GM18951 (cell line): ENCODE measurements around the gene CYP1A2.

Experiments used
- POLR2A ChIP-seq: IDR thresholded peaks from 4 replicates; pipeline ENCODE4 v1.6.1; 2011; ENCODE audit warnings: mild to moderate bottlenecking; ENCODE audit not compliant: insufficient read length, insufficient read depth; ENCODE audit errors: extremely low read depth
- in situ Hi-C: fragments of 300-500 bp; cut with MboI; formaldehyde crosslinking; loops from one replicate; pipeline ENCODE4 v1.12.0; 2022; ENCODE audit warnings: low sequenced_read_pairs, mixed read lengths, inconsistent platforms; ENCODE audit not compliant: unreplicated experiment

CYP1A2 gene

DNA sequence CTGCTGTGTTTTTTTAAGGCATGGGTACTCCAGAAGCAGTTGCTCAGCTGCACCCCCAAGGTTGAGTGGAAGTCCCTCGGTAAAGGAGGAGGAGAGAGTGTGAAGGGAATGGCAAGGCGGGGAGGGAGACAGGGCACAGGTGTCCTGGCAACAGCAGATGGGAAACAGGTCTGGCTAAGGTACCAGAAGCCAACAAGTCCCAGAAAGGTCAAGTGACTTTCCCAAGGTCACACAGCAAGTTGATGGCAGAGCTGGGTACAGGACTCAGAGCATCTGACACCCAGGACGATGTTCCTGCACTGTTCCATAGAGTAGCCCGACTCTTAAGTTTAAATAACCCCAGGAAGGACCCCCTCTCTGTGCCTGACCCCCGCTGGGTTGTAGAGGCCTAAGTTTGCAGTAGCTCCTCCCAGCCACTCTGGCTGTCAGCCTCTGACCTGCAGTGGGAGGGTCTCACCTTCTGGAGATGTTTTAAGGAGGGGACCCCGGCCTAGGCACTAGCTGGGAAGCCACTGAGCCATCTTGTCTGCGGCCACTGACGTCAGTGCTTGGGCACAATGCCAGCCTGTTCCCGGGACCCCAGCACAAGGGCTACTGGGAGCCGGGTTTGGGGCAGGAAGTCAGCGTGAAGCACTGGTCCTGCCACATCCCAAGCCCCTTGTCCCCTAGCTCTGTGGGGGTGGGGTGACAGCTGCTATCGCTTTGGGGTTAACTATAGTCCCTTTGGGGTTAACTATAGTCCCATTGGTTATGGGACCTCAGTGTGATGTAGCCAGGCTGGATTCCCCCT, 43.8 kb downstream of the CYP1A2 start:
- no peak for TF ChIP-seq POLR2A
- in situ Hi-C loops = no loop called here

DNA sequence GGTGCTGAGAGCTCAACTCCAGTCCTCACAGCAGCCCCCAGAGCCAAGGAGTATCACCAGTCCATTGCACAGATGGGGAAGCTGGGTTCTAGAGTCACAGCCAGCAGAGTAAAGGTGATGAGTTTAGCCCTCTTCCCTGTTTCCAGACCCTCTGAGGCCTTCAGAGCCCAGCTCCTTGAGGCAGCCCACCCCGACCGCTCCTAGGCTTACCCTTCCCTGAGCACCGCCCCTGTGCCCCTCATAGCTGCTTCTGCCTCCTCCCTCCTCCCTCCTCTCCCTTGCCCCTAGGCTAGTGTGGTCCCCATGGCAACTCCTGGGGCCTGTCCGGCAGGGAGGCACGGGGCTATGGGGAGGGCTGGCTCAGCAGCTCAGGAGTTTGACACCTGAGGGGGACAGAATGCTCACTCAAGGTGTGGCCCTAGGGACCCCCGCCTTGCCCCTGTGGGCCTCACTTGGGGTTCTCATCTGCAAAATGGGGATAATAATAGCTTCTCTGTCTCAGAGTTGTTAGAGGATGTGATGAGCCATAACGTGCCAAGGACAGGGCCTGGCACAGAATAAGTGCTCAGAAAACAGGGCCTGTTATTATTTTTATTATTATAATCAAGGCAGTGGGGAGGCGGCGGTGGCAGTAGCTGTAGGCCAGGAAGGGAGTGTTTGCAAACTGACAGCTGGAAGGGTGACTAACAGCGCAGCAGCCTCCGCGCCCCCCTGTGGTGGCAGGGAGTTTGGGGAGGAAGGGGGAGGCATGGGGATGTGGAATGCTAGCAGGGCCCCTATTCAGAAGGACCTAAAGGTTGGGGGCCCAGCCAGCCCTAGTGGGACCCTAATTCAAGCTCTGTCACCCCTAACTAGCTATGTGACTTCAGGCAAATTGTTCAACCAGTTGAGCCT, 44.7 kb downstream of the CYP1A2 start:
- no peak for TF ChIP-seq POLR2A
- in situ Hi-C loops = no loop called here

DNA sequence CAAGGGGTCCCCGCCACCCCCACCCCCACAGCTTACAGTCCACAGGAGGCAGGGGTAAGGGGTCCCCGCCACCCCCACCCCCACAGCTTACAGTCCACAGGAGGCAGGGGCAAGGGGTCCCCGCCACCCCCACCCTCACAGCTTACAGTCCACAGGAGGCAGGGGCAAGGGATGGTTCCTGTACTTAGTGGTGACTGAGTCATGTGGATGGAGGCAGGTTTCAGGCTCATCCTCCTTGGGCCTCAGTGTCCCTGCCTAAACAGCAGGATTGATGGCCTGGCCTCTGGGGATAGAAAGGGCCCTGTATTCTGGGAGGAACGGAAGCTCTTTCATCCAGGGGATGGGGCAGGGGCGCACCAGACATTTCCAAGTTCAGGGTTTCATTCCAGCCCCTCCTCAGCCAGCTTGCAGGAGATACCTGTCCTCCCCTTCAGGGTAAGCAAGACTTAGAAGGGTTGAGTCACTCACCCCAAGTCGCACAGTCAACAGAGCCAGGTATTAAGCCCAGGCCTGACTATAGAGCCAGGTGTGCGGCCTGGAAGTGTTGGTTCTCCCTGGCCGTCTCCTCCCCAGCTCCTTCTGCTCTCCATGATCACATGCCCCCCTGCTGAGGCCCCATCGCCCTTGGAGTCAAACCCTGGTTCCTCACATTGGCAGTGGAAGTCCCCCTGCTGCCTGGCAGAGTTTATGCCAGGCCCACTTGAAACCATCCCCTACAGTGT, 45.8 kb downstream of the CYP1A2 start:
- TF ChIP-seq POLR2A = no peak
- in situ Hi-C loops = no loop called here

DNA sequence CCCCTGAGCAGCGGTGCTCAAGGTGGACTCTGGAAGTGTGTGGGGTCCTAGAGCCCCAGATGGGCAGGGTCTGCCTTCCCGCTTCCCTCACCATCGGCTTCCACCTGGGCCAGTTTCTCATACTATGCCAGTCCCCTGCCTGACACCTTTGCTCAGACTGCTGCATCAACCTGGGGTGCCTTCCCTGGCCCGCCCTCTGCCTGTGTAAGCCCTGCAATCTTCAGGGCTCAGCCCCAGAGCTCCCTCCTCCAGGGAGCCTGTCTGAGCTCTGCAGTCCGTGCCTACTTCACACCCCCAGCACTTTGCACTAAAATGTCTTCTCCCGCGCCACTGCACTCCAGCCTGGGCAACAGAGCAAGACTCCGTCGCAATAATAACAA, 46.3 kb downstream of the CYP1A2 start:
- TF ChIP-seq POLR2A = no peak
- in situ Hi-C loops = no loop called here

DNA sequence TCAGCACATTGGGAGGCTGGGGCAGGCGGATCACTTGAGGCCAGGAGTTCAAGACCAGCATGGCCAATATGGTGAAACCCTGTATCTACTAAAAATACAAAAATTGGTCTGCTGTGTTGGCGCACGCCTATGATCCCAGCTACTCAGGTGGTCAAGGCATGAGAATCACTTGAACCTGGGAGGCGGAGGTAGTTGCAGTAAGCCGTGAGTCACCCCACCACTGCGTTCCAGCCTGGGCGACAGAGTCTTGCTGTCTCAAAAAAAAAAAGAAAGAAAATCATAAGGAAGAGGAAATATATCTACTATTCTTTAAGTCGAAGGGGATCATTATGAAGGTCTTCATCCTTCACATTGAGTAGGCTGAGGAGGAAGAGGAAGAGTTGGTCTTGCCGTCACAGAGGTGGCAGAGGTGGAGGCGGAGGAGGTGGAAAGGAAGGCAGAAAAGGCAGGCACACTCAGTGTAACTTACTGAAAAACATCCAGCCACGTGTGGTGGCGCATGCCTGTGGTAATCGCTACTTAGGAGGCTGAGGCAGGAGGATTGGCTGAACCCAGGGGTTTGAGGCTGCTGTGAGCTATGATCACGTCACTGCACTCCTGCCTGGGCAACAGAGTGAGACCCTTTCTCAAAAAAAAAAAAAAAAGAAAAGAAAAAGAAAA, 47.5 kb downstream of the CYP1A2 start:
- no peak for TF ChIP-seq POLR2A
- in situ Hi-C loops = no loop called here

DNA sequence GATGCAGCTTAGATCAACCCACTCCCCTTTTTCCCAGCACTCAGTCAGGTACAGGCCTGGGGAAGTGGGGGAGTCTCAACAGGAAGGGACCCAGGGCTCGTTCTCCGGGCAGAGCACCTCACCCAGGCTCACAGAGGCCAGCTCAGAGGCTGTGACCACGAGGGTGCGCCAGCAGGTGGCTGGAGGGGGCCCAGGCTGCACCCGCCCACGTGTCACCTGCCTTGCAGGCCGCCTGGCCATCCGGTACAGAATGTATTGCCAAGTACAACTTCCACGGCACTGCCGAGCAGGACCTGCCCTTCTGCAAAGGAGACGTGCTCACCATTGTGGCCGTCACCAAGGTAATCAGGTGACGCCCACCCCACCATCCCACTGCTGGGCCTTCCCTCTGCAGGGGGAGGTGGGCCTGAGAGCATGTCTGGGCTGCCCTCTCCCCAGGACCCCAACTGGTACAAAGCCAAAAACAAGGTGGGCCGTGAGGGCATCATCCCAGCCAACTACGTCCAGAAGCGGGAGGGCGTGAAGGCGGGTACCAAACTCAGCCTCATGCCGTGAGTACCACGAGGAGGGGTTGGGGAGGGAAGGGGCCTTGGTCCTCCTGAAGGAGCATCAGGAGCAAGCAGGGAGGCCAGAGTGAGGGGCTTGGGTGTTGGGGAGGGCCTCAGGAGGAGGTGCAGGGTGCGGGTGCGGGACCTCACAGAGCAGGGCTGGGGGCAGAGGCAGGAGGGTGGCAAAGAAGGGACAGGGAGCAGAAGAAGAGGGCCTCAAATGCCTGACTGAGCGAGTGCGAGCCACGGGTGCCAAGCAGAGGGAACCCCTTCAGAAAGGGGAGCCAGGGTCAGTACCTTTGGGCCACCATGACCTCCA, 50.0 kb downstream of the CYP1A2 start:
- in situ Hi-C loops = no loop called here
- TF ChIP-seq POLR2A = no peak

DNA sequence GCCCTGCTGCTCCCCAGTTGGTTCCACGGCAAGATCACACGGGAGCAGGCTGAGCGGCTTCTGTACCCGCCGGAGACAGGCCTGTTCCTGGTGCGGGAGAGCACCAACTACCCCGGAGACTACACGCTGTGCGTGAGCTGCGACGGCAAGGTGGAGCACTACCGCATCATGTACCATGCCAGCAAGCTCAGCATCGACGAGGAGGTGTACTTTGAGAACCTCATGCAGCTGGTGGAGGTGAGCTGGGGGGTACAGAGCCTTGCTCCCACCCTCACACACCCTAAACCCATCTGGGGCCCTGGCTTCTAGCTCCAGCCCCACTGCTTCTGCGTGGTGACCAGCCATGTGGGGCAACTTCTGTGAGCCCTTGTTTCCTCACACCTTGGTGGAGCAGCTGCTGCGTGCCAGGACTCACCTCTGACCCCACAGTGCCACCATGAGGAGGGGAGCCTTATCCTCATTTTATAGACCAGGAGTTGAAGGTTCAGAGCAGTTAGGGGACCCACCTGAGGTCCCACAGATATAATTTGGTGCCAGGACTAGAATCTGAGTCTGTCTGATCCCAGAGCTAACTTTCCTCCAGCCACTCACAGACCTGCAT, 50.7 kb downstream of the CYP1A2 start:
- in situ Hi-C loops = no loop called here
- peak; percentile 14 for TF ChIP-seq POLR2A

DNA sequence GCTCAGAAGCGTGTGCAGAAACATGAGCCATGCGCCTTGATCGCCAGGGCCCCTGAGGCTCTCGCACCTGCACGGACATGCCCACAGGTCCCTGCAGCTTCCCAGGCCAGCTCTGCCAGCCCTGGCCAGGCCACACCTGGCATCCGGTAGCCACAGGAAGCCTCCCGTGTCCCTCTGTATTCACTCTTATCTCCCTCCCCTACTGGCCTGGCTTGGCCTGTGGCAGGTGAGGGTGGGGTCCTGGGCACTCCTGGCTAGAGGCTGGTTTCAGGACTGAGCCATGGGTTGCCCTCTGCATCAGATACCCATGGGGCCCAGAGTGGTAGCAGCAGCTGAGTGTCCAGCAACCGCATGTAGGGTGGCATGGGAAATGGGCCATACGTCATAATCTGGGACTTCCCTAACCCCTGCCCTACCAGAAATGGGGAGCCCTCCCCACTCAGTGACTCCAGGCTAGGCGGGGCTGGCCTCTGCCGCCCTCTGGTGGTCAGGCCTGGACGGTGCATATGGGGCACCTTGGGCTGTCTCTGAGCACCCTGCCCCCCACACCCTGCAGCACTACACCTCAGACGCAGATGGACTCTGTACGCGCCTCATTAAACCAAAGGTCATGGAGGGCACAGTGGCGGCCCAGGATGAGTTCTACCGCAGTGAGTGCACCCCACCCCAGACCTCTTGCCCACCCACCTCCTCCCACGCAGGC, 51.4 kb downstream of the CYP1A2 start:
- peak; percentile 46 for TF ChIP-seq POLR2A
- in situ Hi-C loops = no loop called here

DNA sequence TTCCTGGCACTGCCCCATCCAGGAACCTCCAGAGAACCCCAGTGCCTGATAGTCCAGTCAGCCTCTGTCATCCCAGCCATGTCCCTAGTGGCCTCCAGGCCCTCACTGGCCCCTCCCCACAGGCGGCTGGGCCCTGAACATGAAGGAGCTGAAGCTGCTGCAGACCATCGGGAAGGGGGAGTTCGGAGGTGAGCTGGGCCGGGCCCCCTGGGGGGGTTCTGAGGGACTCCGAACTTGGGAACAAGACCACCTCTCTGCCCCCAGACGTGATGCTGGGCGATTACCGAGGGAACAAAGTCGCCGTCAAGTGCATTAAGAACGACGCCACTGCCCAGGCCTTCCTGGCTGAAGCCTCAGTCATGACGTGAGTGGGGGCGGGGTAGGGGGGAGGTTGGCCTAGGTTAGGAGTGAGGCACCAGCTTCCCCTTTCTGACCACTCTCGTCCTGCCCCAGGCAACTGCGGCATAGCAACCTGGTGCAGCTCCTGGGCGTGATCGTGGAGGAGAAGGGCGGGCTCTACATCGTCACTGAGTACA, 52.0 kb downstream of the CYP1A2 start:
- TF ChIP-seq POLR2A = no peak
- in situ Hi-C loops = no loop called here

DNA sequence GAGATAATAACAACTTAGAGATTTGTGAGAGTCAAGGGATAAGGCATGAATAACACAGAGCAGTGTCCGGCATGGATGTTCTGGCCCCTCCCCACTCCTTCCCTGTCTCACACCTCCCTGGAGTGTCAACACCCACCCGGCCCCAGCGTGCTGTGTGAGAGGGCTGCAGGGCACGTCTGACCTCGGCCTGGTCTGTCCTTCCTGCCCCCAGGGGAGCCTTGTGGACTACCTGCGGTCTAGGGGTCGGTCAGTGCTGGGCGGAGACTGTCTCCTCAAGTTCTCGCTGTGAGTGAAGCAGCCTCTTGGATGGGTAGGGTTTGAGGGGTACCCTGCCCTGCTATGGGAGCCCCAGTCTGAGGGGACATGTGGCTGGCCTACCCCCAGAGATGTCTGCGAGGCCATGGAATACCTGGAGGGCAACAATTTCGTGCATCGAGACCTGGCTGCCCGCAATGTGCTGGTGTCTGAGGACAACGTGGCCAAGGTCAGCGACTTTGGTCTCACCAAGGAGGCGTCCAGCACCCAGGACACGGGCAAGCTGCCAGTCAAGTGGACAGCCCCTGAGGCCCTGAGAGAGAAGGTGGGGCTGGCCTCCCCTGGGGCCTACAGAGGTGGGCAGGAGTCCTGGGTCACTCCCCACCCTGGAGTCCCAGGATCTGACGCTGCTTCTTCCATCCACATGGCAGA, 52.8 kb downstream of the CYP1A2 start:
- no peak for TF ChIP-seq POLR2A
- in situ Hi-C loops = no loop called here

DNA sequence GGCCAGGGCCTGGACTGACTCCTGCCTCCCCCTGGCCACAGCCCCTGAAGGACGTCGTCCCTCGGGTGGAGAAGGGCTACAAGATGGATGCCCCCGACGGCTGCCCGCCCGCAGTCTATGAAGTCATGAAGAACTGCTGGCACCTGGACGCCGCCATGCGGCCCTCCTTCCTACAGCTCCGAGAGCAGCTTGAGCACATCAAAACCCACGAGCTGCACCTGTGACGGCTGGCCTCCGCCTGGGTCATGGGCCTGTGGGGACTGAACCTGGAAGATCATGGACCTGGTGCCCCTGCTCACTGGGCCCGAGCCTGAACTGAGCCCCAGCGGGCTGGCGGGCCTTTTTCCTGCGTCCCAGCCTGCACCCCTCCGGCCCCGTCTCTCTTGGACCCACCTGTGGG, 53.6 kb downstream of the CYP1A2 start:
- no peak for TF ChIP-seq POLR2A
- in situ Hi-C loops = no loop called here
